Mucosa of stomach (tissue), 1 donor: ENCODE data around the gene SNX33.

Experiments used
- H3K27me3 ChIP-seq: one replicate; pipeline ENCODE4 v1.7.0; 2013; ENCODE audit warnings: mild to moderate bottlenecking, low read length; ENCODE audit not compliant: control insufficient read depth, insufficient read depth
- H3K36me3 ChIP-seq: one replicate; pipeline ENCODE4 v1.7.0; 2013; ENCODE audit warnings: low read length; ENCODE audit not compliant: control insufficient read depth, insufficient read depth
- H3K4me1 ChIP-seq: one replicate; pipeline ENCODE4 v1.7.0; 2013; ENCODE audit warnings: mild to moderate bottlenecking, low read length; ENCODE audit not compliant: control insufficient read depth, insufficient read depth
- H3K4me3 ChIP-seq: one replicate; pipeline ENCODE4 v1.7.0; 2013; ENCODE audit warnings: low read length
- H3K9ac ChIP-seq: one replicate; pipeline ENCODE4 v1.7.0; 2013; ENCODE audit warnings: mild to moderate bottlenecking, low read length, moderate library complexity
- H3K9me3 ChIP-seq: one replicate; pipeline ENCODE4 v1.7.0; 2013; ENCODE audit warnings: mild to moderate bottlenecking, low read length, moderate library complexity; ENCODE audit not compliant: control insufficient read depth
- donor health status: Pancreatic carcinoma.

SNX33 gene

GRCh38 chr15:75659141-75659771 is 11.5 kb downstream of the SNX33 start:
- Histone ChIP-seq H3K4me3 (no peak overlapping the region), H3K9me3 (no peaks in the 10 kb centered on the region), H3K27me3 (no peaks in the 10 kb centered on the region), H3K9ac (no peak overlapping the region), H3K36me3 (peaks cover 4% of the 10 kb centered on the region), H3K4me1 (peaks cover 60% of the 10 kb centered on the region)

GRCh38 chr15:75659928-75660645 is 12.4 kb downstream of the SNX33 start:
- Histone ChIP-seq H3K4me1 (peaks cover 63% of the 10 kb centered on the region), H3K36me3 (peaks cover 4% of the 10 kb centered on the region), H3K9me3 (no peaks in the 10 kb centered on the region), H3K27me3 (no peaks in the 10 kb centered on the region), H3K4me3 (no peak overlapping the region), H3K9ac (no peak overlapping the region)

GRCh38 chr15:75661100-75661755 is 13.5 kb downstream of the SNX33 start:
- peaks cover 4% of the 10 kb centered on the region for H3K36me3 ChIP-seq
- H3K4me1 ChIP-seq, result peaks cover 70% of the 10 kb centered on the region
- H3K9me3 ChIP-seq, result no peaks in the 10 kb centered on the region
- H3K4me3 ChIP-seq, result no peak overlapping the region
- peak overlapping the region; percentile 62 for H3K9ac ChIP-seq
- no peaks in the 10 kb centered on the region for H3K27me3 ChIP-seq

GRCh38 chr15:75661756-75662140 is 14.0 kb downstream of the SNX33 start:
- H3K9me3 ChIP-seq, result no peaks in the 10 kb centered on the region
- peaks cover 4% of the 10 kb centered on the region for H3K36me3 ChIP-seq
- peaks cover 76% of the 10 kb centered on the region for H3K4me1 ChIP-seq
- no peaks in the 10 kb centered on the region for H3K27me3 ChIP-seq
- peak overlapping the region; percentile 62 for H3K9ac ChIP-seq
- H3K4me3 ChIP-seq, result no peak overlapping the region

DNA sequence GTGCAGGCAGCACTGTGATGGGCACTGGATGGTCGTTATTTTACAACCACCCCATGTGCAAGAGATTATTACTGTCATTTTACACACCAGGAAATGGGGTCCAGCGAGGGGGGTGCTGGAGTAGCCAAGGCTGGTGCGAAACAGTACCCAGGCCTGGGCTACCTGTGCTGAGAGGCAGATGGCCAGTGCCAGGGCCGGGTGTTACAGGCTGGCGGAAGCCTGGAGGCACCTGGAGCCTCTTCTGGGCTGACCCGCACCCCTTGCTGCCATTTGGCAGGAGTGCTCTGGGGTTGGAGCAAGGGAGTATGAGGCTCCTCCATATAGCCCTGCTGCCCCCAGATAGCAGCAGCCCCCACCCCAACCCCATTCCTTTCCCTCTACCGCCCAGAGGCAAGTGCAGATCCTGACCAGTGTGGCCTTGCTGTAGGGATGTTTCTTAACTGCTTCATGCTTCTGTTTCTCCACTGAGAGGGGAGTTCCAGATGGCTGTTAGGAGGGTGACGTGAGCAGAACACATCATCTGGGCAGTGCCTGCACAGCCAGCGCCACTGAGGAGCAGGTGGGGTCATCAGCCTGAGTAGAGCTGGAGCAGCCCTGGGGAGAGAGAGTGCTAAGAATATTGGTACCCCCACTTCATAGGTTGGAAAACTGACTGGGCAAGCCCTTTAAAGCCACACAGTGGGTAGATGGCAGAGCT is 15.3 kb downstream of the SNX33 start:
- H3K4me1 ChIP-seq, result peaks cover 87% of the 10 kb centered on the region
- peaks cover 4% of the 10 kb centered on the region for H3K36me3 ChIP-seq
- no peak overlapping the region for H3K4me3 ChIP-seq
- no peaks in the 10 kb centered on the region for H3K9me3 ChIP-seq
- H3K9ac ChIP-seq, result peak overlapping the region; percentile 3
- no peaks in the 10 kb centered on the region for H3K27me3 ChIP-seq

- Histone ChIP-seq H3K9ac (peak overlapping the region; percentile 3), H3K27me3 (no peaks in the 10 kb centered on the region), H3K9me3 (no peaks in the 10 kb centered on the region), H3K4me3 (no peak overlapping the region), H3K4me1 (peaks cover 94% of the 10 kb centered on the region), H3K36me3 (peaks cover 4% of the 10 kb centered on the region)
Observed at GRCh38 chr15:75663931-75664421, 16.3 kb downstream of the SNX33 start.

GRCh38 chr15:75666823-75667501 is 19.2 kb downstream of the SNX33 start:
- peak overlapping the region; percentile 16 for H3K4me3 ChIP-seq

GRCh38 chr15:75669191-75669878 is 21.6 kb downstream of the SNX33 start:
- H3K36me3 ChIP-seq, result no peaks in the 10 kb centered on the region
- peaks cover 72% of the 10 kb centered on the region for H3K4me1 ChIP-seq
- H3K9me3 ChIP-seq, result no peaks in the 10 kb centered on the region
- peak overlapping the region; percentile 35 for H3K9ac ChIP-seq
- no peak overlapping the region for H3K4me3 ChIP-seq
- no peaks in the 10 kb centered on the region for H3K27me3 ChIP-seq

More at GRCh38 chr15:75666823-75667501, 19.2 kb downstream of the SNX33 start:
- H3K9me3 ChIP-seq, result no peaks in the 10 kb centered on the region
- no peaks in the 10 kb centered on the region for H3K27me3 ChIP-seq
- peak overlapping the region; percentile 63 for H3K9ac ChIP-seq
- H3K36me3 ChIP-seq, result peaks cover 4% of the 10 kb centered on the region
- H3K4me1 ChIP-seq, result peaks cover 75% of the 10 kb centered on the region

- Histone ChIP-seq H3K27me3 (no peaks in the 10 kb centered on the region), H3K36me3 (no peaks in the 10 kb centered on the region), H3K9me3 (no peaks in the 10 kb centered on the region), H3K4me1 (peaks cover 67% of the 10 kb centered on the region), H3K4me3 (no peak overlapping the region), H3K9ac (no peak overlapping the region)
Observed at GRCh38 chr15:75669879-75670212, 22.1 kb downstream of the SNX33 start.

GRCh38 chr15:75671730-75672602 is 24.3 kb downstream of the SNX33 start:
- Histone ChIP-seq H3K27me3 (no peaks in the 10 kb centered on the region), H3K4me1 (peaks cover 46% of the 10 kb centered on the region), H3K36me3 (no peaks in the 10 kb centered on the region), H3K9me3 (no peaks in the 10 kb centered on the region), H3K4me3 (no peak overlapping the region), H3K9ac (peak overlapping the region; percentile 38)
